HepG2 (cell line): ENCODE results near the gene SEBOX. TPM values are rescaled to one million over a fixed set of nuclear protein-coding genes. Genes with fewer than 3 reads are reported as not detected.

ENCODE experiments used
- ERF ChIP-seq: IDR thresholded peaks from 2 replicates; pipeline ENCODE4 v1.6.1; 2018; ENCODE audit warnings: missing biosample characterization, missing genetic modification reagents
- FOXK1 ChIP-seq: sonication (generic); formaldehyde crosslinking; IDR thresholded peaks from 2 replicates; pipeline ENCODE4 v1.4.0; 2020; ENCODE audit warnings: low read depth, missing genetic modification reagents, borderline replicate concordance
- HDAC2 ChIP-seq: sonication (generic); formaldehyde crosslinking; IDR thresholded peaks from 2 replicates; pipeline ENCODE4 v1.4.0; 2020; ENCODE audit warnings: missing genetic modification reagents
- MAFG ChIP-seq: sonication (generic); formaldehyde crosslinking; IDR thresholded peaks from 2 replicates; pipeline ENCODE4 v1.5.1; 2020; ENCODE audit warnings: mild to moderate bottlenecking, missing genetic modification reagents
- NFKB2 ChIP-seq: sonication (generic); formaldehyde crosslinking; IDR thresholded peaks from 2 replicates; pipeline ENCODE4 v1.4.0; 2020; ENCODE audit warnings: missing genetic modification reagents, borderline replicate concordance
- NRL ChIP-seq: sonication (generic); formaldehyde crosslinking; IDR thresholded peaks from 2 replicates; pipeline ENCODE4 v1.5.0; 2020; ENCODE audit warnings: missing genetic modification reagents, mild to moderate bottlenecking, moderate library complexity, borderline replicate concordance
- ZNF205 ChIP-seq: IDR thresholded peaks from 2 replicates; pipeline ENCODE4 v1.6.1; 2018; ENCODE audit warnings: missing biosample characterization, missing genetic modification reagents
- ZNF335 ChIP-seq: sonication (generic); formaldehyde crosslinking; IDR thresholded peaks from 2 replicates; pipeline ENCODE4 v1.4.0; 2020; ENCODE audit warnings: missing genetic modification reagents
- ZNF432 ChIP-seq: sonication (generic); formaldehyde crosslinking; IDR thresholded peaks from 2 replicates; pipeline ENCODE4 v1.5.0; 2020; ENCODE audit warnings: missing genetic modification reagents, mild to moderate bottlenecking, borderline replicate concordance
- ZNF556 ChIP-seq: sonication (generic); formaldehyde crosslinking; IDR thresholded peaks from 2 replicates; pipeline ENCODE4 v1.4.0; 2020; ENCODE audit warnings: mild to moderate bottlenecking, missing genetic modification reagents, borderline replicate concordance
- ZNF773 ChIP-seq: sonication (generic); formaldehyde crosslinking; IDR thresholded peaks from 2 replicates; pipeline ENCODE4 v1.4.0; 2020; ENCODE audit warnings: missing genetic modification reagents, borderline replicate concordance
- ZNF780A ChIP-seq: sonication (generic); formaldehyde crosslinking; IDR thresholded peaks from 2 replicates; pipeline ENCODE4 v1.8.0; 2022; ENCODE audit warnings: mild to moderate bottlenecking, missing genetic modification reagents, moderate library complexity
- ZSCAN31 ChIP-seq: sonication (generic); formaldehyde crosslinking; IDR thresholded peaks from 2 replicates; pipeline ENCODE4 v1.5.0; 2020; ENCODE audit warnings: low read depth, mild to moderate bottlenecking, missing genetic modification reagents
- polyA plus RNA-seq, 8 experiments: library from polyadenylated mRNA; depleted of rRNA in 3 of 8; stranded (reverse) in 7 of 8; unstranded in 1 of 8; fragments of >200 nt; fragmentation: Illumina TruSeq in 4 of 8; extraction: Trizol in 4 of 8; gene quantifications; 2 replicates each; pipeline versions ENCODE4 v1.2.1 to v1.2.3, GENCODE V29; 2011 to 2016; ENCODE audit warnings: low read depth in 4 of 8, missing spikeins in 1 of 8, mixed read lengths in 1 of 8; ENCODE audit not compliant: insufficient read depth in 1 of 8
- total RNA-seq, 5 experiments: library from RNA; depleted of rRNA; stranded (reverse); fragments of >200 nt; fragmentation: Illumina TruSeq; extraction: Trizol; gene quantifications; 2 replicates each; pipeline ENCODE4 v1.2.3, GENCODE V29; 2016; ENCODE audit warnings: low read depth in 1 of 5
- TF ChIP-seq, protein P1 (sequence below): sonication (generic); formaldehyde crosslinking; IDR thresholded peaks from 2 replicates; pipeline ENCODE4 v1.8.0; 2022; ENCODE audit warnings: missing genetic modification reagents, mild to moderate bottlenecking, moderate library complexity, borderline replicate concordance
- TF ChIP-seq, protein P2 (sequence below): sonication (generic); formaldehyde crosslinking; IDR thresholded peaks from 2 replicates; pipeline ENCODE4 v1.8.1; 2023; ENCODE audit warnings: missing genetic modification reagents, mild to moderate bottlenecking, borderline replicate concordance
- TF ChIP-seq, protein P3 (sequence below), 2 experiments: sonication (generic) in 1 of 2; formaldehyde crosslinking in 1 of 2; IDR thresholded peaks; 2 replicates each; pipeline versions ENCODE4 v1.6.1 to v1.9.0; 2014 to 2022; ENCODE audit warnings: antibody characterized with exemption in 1 of 2, borderline replicate concordance in 1 of 2, inconsistent platforms in 1 of 2, low read depth in 1 of 2, missing genetic modification reagents in 1 of 2
- TF ChIP-seq, protein P4 (sequence below): sonication (generic); formaldehyde crosslinking; IDR thresholded peaks from 2 replicates; pipeline ENCODE4 v1.8.1; 2022; ENCODE audit warnings: mild to moderate bottlenecking, missing genetic modification reagents

The SEBOX gene
- total and polyA plus RNA-seq, 2 of the 13 experiments (the other 11 are each of a cell fraction or from before 2014, with no cell fraction given), result not detected

DNA sequence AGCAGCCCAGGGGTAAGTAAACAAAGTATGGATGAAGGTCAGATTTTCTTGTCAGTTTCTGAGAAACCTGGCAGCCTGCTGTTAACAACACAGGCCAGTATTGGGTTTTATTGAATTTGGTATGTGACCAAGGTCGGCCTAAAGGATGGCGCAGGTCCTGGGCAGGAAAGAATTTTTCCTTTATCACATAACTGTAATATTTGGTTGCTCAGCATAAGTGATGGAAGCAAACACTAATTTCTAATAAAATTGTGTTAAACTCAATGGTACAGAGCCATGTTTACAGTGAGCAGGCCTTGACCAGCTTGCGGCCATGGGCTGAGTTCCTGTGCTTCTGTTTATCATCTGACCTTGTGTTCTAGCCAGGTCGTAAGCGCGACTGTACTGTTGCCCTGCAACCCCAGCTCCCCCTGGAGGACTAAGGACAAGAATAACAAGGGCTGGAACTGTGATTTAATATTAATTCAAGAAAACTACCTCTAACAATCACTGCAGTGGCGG is 18.2 kb downstream of the SEBOX start (continued):
- no peak for TF ChIP-seq ZNF335 (CRISPR knock-in tag)
- TF ChIP-seq, protein P1, sequence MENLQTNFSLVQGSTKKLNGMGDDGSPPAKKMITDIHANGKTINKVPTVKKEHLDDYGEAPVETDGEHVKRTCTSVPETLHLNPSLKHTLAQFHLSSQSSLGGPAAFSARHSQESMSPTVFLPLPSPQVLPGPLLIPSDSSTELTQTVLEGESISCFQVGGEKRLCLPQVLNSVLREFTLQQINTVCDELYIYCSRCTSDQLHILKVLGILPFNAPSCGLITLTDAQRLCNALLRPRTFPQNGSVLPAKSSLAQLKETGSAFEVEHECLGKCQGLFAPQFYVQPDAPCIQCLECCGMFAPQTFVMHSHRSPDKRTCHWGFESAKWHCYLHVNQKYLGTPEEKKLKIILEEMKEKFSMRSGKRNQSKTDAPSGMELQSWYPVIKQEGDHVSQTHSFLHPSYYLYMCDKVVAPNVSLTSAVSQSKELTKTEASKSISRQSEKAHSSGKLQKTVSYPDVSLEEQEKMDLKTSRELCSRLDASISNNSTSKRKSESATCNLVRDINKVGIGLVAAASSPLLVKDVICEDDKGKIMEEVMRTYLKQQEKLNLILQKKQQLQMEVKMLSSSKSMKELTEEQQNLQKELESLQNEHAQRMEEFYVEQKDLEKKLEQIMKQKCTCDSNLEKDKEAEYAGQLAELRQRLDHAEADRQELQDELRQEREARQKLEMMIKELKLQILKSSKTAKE (CRISPR knock-in tag), result 0 out of 2 replicates have a peak, but pooled peaks have one; percentile 15
- TF ChIP-seq, protein P2, sequence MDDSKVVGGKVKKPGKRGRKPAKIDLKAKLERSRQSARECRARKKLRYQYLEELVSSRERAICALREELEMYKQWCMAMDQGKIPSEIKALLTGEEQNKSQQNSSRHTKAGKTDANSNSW (CRISPR knock-in tag), result no peak
- no peak for TF ChIP-seq ERF (CRISPR knock-in tag)
- TF ChIP-seq, protein P3, sequence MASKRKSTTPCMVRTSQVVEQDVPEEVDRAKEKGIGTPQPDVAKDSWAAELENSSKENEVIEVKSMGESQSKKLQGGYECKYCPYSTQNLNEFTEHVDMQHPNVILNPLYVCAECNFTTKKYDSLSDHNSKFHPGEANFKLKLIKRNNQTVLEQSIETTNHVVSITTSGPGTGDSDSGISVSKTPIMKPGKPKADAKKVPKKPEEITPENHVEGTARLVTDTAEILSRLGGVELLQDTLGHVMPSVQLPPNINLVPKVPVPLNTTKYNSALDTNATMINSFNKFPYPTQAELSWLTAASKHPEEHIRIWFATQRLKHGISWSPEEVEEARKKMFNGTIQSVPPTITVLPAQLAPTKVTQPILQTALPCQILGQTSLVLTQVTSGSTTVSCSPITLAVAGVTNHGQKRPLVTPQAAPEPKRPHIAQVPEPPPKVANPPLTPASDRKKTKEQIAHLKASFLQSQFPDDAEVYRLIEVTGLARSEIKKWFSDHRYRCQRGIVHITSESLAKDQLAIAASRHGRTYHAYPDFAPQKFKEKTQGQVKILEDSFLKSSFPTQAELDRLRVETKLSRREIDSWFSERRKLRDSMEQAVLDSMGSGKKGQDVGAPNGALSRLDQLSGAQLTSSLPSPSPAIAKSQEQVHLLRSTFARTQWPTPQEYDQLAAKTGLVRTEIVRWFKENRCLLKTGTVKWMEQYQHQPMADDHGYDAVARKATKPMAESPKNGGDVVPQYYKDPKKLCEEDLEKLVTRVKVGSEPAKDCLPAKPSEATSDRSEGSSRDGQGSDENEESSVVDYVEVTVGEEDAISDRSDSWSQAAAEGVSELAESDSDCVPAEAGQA (IDR thresholded peaks at IDR 0.05; ENCODE audit: low read depth), result no peak
- TF ChIP-seq, protein P3 (CRISPR knock-in tag; IDR thresholded peaks at IDR 0.05; ENCODE audit: borderline replicate concordance), result no peak
- TF ChIP-seq NRL (CRISPR knock-in tag), result no peak
- no peak for TF ChIP-seq ZNF773 (CRISPR knock-in tag)
- TF ChIP-seq, protein P4, sequence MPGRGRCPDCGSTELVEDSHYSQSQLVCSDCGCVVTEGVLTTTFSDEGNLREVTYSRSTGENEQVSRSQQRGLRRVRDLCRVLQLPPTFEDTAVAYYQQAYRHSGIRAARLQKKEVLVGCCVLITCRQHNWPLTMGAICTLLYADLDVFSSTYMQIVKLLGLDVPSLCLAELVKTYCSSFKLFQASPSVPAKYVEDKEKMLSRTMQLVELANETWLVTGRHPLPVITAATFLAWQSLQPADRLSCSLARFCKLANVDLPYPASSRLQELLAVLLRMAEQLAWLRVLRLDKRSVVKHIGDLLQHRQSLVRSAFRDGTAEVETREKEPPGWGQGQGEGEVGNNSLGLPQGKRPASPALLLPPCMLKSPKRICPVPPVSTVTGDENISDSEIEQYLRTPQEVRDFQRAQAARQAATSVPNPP (CRISPR knock-in tag), result no peak
- TF ChIP-seq ZNF556 (CRISPR knock-in tag), result no peak
- TF ChIP-seq HDAC2 (CRISPR knock-in tag), result peak; percentile 57
- TF ChIP-seq ZNF205 (CRISPR knock-in tag), result no peak
- no peak for TF ChIP-seq NFKB2 (CRISPR knock-in tag)
- no peak for TF ChIP-seq ZNF780A
- peak; percentile 88; the same call in 1 of the 2 replicates for TF ChIP-seq FOXK1 (CRISPR knock-in tag)
- no peak for TF ChIP-seq ZSCAN31
- TF ChIP-seq MAFG (CRISPR knock-in tag), result no peak
- TF ChIP-seq ZNF432 (CRISPR knock-in tag), result no peak
